ENCODE measurements around the gene SLC9A8.
"Not testable (repeated sequence)": the region's sequence is repeated elsewhere in the genome, so short reads cannot be mapped to it uniquely, and the experiment has no call there.

The SLC9A8 gene

DNA sequence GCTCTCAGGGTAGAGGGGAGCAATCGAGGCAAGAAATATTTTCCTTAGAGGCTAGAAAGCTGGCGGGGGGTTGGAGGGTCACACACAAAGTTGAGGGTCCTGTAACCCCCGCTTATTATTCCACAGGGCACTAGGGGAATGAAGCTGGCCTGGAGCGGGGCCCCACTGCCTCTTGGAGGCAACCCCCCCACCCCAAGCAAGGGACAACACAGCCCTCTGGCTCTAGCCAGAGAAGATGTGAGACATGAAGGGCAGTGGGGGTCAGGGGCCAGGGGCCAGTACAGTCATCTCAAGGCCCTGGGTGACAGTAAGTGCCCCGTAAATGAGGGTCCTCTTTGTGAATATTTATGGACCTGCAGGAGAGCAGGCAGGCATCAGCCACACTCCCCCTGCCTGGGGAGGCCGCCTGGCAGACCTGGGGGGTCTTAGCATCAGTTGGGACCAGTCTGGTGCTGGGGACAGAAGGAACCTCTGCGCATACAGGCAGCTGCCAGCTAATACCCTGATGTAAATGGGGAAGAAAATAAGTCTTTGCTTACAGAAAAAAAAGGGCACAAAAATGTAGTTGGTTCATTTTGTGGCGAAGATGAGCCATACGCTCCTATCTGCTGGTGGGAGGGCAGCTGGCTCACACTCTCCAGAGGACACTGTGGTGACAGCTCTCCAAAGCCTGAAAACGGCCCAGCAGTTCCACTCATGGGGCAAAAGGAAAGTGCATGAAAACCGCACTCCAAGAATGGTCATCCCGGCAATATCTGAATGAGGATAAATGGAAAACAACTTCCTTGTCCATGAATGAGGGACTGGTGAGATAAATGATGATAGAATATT, 80.8 kb downstream of the SLC9A8 start:
- DNase-seq (ENCODE audit: low spot score): no peak

DNA sequence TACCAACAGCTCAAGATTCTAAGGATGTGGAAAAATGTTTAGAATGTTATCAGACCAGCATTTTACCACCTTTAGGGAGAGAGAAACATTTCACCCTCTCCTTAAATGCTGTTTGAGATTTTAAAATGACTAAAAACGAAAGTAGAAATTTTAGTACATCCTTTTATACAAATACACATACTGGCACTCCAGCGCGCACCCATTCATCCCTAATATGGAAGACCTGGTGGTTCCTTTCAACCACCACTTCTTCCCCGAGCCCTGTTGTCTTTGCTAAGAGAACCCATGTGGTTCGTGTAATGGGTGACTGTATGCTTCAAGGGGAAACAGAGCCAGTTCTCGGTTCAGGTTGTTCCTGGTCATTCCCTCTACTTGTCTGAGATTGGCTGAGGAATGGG, 81.4 kb downstream of the SLC9A8 start:
- DNase-seq (ENCODE audit: low spot score): no peak

DNA sequence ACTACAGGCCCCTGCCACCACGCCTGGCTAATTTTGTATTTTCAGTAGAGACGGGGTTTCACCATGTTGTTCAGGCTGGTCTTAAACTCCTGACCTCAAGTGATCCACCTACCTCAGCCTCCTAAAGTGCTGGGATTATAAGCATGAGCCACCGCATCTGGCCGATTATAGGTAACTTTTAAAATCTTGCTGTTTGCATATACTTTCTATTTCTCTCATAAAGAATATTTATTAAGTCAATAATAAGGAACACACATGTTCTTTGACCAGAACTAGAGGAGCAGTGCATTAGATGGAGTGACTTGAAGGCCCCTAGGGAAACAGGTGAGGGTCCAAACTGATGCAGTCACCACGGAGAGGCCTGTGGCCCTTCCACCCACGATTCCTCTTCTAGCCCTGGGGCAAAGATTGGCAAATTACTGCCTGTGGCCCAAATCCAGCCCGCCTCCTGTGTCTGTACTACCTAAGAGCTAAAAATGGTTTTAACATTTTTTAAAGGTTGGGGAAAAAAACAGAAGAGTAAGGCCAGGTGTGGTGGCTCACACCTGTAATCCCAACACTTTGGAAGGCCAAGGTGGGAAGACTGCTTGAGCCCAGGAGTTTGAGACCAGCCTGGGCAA, 83.0 kb downstream of the SLC9A8 start:
- not testable (repeated sequence) for DNase-seq (ENCODE audit: low spot score)

DNA sequence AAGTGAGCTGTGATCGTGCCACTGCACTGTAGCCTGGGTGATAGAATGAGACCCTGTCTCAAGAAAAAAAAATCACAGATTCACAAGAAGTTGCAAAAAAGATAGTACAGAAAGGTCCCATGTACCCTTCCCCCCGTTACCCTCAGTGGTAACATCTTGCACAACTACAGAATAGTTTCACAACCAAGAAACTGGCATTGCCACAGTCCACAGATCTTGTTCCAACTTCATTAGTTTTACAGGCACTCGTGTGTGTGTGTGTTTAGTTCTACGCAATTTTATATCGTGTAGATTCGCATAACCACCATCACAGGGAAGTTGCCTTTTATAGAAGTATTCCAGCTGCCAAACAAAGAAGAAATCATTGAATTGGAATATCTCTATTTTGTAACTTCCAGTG, 83.6 kb downstream of the SLC9A8 start:
- DNase-seq (ENCODE audit: low spot score): no peak

DNA sequence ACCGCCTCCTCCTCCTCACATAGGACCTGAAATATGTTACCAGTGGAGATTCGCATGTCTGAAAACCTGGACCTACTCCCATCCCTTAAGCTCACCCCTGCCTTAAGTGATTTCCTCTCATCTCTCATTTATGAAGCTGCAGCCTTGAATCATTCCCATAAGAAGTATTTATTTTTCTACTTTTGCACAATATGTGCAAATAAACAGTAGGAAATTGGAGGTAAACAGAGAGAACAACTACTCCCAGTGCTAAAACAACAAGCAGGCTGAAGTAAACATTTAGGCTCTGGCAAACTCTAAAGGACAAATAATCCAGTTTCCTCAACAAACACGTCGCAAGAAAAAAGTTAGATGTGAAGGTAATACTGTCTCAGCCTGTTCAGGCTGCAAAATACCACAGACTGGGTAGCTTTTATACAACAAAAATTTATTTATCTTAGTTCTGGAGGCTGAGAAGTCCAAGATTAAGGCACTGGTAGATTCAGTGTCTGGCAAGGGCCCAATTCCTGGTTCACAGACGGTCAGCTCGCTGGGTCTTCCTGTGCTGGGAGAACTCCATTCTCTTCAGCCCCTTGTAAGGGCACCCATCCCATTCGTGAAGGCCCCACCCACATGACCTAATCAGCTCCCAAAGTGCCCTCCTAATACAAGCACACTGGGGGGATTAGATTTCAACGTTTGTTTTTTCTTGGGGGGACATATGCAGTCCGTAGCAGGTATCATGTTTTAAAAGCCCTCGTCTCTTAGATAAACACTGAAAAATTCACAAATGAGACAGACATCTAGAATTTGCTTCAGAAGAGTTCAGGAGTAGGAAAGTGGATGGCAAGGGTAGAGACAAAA, 87.1 kb downstream of the SLC9A8 start:
- DNase-seq (ENCODE audit: low spot score): no peak

DNA sequence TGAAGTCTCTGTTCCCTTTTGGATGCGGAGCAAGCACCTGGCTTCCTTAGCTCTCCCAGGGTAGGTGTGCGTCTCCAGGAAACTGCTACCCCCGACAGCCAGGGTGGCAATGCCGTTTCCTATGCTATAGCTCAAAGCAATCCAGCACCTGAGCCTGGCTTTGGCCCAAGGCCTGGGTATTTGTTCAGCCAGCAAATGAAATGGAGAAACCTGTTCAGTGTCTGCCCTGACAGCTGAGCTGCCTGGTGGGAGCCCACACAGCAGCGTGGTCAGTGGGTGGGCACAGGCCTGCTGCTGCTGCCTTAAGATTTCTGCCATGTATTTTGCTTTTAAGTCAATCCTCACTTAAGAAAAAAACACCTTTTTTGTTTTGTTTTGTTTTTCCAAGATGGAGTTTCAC, 89.0 kb downstream of the SLC9A8 start:
- no peak for DNase-seq (ENCODE audit: low spot score)

DNA sequence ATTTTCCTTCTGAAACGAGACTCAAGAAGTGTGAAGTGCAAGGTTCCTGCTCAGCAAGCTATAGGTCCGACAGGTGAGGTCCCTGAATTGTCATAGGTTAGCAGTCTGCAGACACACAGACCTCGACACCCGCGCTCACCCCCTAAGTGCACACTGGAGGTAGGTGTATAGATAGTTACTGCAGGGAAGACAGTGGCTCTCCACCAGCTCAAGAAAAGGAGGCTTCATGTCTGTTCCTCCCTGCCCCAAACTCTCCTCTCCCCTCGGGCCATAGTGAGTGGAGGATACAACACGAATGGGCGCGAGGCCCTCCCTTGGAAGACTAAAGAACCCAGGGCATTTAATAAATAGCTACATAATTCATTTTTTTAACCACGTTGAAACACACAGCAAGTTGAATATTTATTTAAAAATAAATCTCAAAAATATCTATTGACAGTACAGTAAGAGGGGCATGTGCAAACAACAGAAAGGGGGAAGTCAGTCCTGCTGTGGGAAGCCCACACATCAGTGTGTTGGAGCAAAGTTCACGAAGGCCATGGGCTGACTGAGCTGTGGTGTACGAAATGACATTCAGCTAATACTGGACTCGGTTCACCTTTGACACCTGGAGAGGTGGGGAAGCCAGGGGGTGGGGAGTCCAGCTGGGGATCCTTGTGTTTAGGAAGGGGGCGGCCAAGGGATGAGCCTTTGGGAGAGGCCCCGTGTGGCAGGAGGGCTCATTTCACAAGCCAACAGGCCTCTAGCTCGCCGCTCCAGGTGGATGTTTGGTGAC, 92.0 kb downstream of the SLC9A8 start:
- no peak for DNase-seq (ENCODE audit: low spot score)

DNA sequence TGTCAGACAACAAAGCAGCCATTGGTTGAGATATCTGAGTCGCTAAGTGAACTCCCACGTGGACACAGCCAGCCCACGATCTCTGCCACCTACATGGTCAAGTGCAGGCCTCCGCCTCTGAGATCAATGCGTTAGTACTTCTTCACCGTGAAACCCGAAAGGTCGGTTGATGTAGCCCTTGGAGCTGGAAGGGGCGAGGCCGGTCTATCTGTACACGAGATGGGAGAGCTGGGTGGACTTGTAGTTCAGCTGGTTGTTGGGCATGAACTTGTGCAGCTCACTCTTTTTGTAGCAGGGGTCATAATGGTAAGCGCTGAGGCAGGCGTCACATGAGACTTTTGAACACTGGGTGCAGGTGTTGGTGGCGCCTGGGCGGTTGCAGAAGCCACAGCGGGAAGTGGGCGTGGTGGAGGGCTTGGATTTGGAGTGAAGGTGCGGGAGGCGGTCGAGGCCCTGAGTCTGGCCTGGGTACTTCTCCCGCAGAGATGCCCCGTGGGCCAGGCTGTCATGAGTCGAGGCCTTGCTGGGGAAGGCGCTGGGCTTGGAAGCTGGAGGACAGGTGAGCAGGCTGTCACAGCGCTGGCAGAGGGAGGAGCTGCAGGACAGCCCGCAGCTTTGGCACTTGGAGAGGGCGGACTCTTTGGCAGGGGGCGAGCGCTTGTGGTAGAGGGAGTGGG, 92.9 kb downstream of the SLC9A8 start:
- no peak for DNase-seq (ENCODE audit: low spot score)

DNA sequence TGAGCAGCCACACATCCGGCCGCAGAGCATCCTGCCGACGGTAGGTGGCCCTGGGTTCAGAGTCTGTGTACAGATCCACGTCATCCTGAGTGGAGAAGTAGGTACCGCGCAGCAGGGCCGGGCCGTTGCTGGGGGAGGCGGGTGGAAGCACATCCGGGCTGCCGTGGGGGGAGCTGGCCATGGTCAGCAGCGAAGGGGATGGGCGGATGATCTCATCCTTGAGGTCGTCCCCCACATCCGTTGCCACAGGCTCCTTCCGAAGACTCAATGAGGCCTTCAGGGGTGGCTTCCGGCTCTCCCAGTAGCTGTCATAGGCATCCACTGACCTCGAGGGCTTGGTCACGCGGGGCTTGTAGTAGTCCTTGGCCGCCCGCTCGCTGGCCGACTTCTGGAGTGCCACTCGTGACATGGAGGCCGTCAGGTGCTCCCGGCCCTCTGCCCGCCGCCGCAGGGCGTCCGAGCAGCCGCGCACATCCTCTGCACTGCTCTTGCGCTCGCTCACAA, 93.5 kb downstream of the SLC9A8 start:
- no peak for DNase-seq (ENCODE audit: low spot score)

DNA sequence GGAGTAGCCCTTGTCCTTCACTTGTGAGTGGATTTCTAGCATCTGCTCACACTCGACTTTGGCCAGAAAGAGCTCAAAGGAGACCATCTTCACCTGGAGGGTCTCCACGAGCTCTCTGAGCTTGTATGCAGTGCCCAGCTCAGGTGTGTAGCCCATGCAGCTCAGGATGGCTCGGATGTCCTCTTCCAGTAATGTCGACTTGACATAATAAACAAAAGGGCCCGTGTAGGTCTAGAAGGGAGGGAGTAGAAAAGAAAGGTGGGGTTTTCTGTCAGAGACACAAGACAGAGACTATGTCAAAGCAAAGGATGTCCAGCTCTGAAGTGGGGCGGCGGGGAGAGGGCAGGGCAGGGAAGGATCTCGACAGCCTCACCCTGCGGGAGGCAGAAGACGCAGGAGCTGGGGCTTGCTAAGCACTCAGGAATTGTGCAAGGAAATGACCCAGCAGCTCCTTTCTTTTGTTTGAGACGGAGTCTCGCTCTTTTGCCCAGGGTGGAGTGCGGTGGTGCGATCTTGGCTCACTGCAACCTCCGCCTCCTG, 94.1 kb downstream of the SLC9A8 start:
- DNase-seq (ENCODE audit: low spot score): no peak

DNA sequence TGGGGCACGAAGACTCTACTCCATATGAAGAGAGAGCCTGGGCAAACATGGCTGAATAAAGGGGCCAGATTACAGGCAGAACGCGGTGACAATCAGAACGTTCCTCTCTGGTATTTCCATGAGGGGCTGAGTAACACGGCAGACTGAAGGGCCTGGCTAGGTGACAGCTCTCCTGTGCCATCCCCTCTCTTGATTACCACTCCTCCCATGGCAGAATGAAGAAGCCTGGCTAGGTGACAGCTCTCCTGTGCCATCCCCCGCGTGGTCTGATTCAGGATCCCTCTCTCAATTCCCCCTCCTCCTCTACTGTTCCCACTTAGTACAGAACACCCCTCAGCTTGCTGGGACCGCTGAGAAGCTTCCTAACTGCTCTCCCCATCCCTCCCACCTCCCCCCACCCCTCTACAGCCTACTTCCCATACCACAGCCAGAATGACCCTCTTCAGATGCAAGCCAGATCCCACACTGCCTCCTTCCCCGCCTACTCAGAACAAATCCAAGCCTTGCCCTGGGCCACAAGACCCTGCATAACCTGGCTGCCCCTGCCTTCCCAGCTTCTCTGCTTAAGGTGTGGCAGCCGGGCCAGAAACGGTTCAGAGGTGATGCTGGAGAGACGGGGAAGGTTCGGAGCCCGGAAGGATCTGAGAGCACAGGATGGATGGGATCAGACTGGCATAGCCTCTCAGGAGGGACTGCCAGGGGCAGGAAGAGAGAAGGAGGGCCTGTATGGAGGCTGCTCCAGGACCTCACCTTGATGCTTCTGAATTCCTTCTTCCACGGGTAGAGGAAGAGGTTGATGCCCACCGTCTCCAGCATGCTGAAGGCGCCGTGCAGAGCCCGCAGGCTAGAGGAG, 95.0 kb downstream of the SLC9A8 start:
- DNase-seq (ENCODE audit: low spot score): no peak

DNA sequence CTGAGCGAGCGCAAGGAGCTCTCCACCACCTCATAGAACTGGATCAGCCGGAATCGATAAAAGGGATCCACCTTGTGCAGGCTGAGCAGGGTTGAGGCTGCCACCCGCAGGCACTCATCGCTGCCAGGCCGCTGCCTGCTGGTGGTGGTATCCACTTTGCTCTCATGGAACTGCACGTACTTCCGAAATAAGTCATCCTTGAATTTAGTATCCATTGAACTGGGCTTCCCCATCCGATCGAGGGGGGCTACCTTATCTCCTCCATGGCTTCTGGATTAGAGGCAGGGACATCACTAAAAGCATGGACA, 95.6 kb downstream of the SLC9A8 start:
- DNase-seq (ENCODE audit: low spot score): no peak

DNA sequence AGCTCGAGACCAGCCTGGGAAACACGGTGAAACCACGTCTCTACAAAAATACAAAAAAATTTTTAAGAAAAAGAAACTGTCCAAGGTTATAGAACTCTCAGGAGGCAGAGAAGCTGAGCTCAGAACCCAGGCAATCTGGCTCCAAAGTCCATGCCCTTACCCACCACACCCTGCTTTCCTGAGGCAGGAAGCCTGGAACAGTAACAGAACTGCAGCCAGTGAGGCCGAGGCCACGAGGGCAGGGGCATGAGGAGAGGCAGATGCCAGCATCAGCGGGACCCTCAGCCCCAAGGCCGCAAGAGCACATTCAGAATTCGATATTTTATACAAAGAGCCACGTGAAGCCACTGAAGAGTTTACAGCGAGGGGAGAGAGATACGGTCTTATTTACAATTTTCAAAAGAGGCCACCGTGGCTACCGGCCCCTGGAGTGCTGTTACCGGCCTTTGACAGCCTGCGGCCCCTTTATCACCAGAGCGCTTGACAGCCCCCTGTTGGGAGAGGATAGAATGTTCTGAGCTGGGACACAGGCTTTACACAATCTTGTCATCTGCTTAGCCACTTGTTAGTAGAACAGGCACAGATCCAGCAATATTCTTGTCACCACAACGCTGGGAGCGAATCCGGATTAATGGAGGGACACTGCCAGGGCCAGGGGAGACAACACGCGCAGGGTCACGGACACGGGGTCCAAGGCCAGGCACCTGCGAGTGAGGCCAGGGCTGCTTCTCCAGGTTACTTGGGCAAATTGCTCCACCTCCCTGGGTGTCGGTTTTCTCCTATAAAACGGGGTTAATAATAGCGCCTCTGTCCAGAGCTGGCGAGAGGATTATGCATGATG, 97.1 kb downstream of the SLC9A8 start:
- no peak for DNase-seq (ENCODE audit: low spot score)

DNA sequence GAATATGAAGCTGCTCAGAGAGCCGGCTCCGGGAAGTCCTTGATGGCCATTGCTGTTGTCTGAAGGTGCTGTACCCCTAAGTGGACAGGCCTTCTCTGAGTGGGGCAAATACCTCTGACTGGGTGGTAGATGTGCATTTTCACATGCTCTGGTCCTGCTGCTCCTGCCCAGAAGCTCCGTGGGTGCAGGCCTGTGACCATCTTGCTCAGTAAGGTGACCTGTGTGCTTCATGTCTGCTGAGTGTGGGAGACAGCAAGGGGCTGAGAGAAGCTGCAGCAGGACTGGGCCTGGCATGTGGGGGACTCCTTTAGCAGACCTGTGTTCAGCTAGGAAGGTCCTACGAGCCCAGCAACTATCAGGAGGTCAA, 97.7 kb downstream of the SLC9A8 start:
- DNase-seq (ENCODE audit: low spot score): no peak

DNA sequence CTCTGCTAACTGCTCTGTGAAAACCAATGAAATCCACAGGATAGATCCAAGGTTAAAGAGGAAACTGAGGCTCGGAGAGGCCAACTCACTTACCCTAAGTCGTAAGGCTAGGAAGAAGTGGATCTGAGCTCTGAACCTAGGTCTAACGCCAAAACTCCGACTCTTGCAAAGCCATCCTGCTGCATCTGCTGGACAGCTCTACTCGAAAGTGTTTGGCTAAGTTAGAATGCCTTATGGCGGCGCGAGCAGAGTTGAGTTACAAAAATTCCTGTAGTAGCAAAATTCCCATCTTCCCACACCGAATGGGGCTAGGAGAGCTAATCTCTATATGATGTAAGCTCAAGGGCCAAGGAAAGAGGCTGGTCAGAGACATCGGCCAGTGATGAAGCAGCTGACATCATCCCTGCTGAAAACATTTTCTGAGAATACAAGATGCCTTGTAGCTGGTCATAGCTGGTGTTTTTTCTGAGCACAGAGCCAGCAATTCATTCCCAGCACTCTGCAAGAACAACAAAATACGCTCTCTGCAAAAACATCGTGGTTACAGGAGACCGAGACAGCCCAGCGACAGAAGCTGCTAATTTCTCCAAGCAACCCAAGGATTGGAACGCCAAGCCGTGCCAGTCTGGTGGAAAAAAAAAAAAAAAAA, 100.9 kb downstream of the SLC9A8 start:
- no peak for DNase-seq (ENCODE audit: low spot score)

DNA sequence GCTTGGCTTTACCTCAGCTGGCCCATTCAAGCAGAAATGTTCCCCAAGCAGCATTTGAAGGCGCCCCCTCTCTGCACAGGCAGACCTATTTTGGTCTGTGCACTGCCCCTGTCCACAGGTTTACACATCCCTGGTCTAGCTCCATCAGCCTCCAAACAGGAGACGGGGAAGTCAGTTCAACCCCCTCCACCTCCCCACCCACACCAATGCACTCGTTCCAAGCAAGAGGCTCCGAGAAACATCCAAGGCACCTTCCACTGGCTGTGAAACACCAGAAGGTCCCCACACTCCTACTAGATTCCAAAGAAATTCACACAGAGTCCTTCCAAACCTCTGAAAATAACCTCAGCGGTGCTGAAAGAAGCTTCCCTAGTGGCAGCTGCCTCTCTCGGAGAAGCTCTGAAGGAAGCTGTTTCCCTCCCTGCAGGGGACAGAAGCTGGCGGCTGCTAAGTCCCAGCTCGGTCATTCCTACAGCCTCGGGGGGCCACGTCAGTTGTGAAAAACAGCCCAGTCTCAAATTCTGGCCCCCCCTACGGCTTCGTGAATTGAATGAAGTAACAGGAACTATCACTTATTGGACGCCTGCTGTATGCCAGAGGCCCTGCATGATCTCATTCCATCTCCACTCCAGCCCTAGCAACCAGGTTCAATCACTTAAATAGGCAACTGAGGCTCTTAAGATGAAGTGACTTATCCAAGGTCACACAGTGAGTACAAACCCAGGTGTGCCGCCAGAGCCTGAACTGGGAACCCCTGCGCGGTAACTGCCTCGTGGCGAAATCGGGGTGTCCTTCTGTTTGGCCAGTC, 101.9 kb downstream of the SLC9A8 start:
- DNase-seq (ENCODE audit: low spot score): peak; percentile 46

DNA sequence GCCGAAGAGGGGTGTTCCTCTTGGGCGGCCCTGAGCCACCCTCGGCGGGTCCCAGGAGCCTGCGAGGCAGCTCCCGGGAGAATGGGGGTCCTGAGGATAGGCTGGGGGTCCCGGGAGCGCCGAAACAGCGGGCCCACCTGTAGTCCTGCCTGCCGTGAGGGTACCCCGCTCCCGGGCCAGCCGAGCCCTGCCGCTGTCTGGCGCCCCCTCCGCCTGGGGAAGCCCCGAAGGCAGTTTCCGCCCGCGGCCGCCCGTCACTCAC, 102.4 kb downstream of the SLC9A8 start:
- no peak for DNase-seq (ENCODE audit: low spot score)
